IMR-90 (cell line): ENCODE measurements around the gene EPN2. TPM values are rescaled to one million over a fixed set of nuclear protein-coding genes. Genes with fewer than 3 reads are reported as not detected.
A peak's percentile ranks its signal among the peaks of the same experiment; 100 is the strongest.

Experiments
- ATAC-seq: fragments of 200-7000 bp; cut with Tn5 transposase; 2 replicates; pipeline ENCODE4 v1.9.1; 2020; ENCODE audit warnings: low read depth, mild to moderate bottlenecking, moderate library complexity
- BruUV-seq: library from RNA; stranded (reverse); fragments of 400-500 nt; replicated peaks from 2 replicates; lab custom pipeline; 2021; lab: Mats Ljungman, UMichigan
- CTCF ChIA-PET: fragments of 300-600 bp; formaldehyde crosslinking; extraction: SDS; loops from one replicate; lab custom pipeline; 2021; ENCODE audit warnings: antibody characterized with exemption; lab: Yijun Ruan, JAX
- POLR2A ChIA-PET: fragments of 300-600 bp; sonication (Branson Sonifier 250); formaldehyde crosslinking; loops from one replicate; lab custom pipeline; 2022; ENCODE audit warnings: antibody characterized with exemption; ENCODE audit not compliant: unreplicated experiment; lab: Charles Lee
- DNase-seq: peaks from one replicate; pipeline ENCODE4 v3.0.0; 2013
- H2AFZ ChIP-seq: replicated peaks from 2 replicates; pipeline ENCODE3; 2013; ENCODE audit warnings: low read length, mild to moderate bottlenecking; ENCODE audit not compliant: poor library complexity
- H2AK5ac ChIP-seq: 2 replicates; pipeline ENCODE4 v1.6.1; 2013; ENCODE audit warnings: low read depth, low read length, inconsistent platforms
- H2AK9ac ChIP-seq: replicated peaks from 2 replicates; pipeline ENCODE3; 2013; ENCODE audit warnings: mild to moderate bottlenecking, low read depth, low read length, moderate library complexity; ENCODE audit not compliant: poor library complexity
- H2BK120ac ChIP-seq: 2 replicates; pipeline ENCODE4 v1.6.1; 2013; ENCODE audit warnings: low read depth, low read length, inconsistent platforms
- H2BK15ac ChIP-seq: 3 replicates; pipeline ENCODE4 v1.6.1; 2013; ENCODE audit warnings: low read depth, low read length, inconsistent platforms
- H2BK20ac ChIP-seq: 2 replicates; pipeline ENCODE4 v1.6.1; 2013; ENCODE audit warnings: low read depth, mild to moderate bottlenecking, inconsistent platforms, low read length, moderate library complexity
- H2BK5ac ChIP-seq: 2 replicates; pipeline ENCODE4 v1.6.1; 2013; ENCODE audit warnings: mild to moderate bottlenecking, low read depth, low read length, inconsistent platforms; ENCODE audit not compliant: poor library complexity, severe bottlenecking
- H3K14ac ChIP-seq: replicated peaks from 2 replicates; pipeline ENCODE4 v1.6.1; 2013; ENCODE audit warnings: low read depth, low read length, inconsistent platforms
- H3K18ac ChIP-seq: 2 replicates; pipeline ENCODE4 v1.6.1; 2013; ENCODE audit warnings: low read depth, low read length, control low read depth
- H3K23ac ChIP-seq: 2 replicates; pipeline ENCODE4 v1.6.1; 2013; ENCODE audit warnings: low read depth, low read length, inconsistent platforms
- H3K27ac ChIP-seq: 2 replicates; pipeline ENCODE4 v1.5.1; 2013; ENCODE audit warnings: mild to moderate bottlenecking, control low read depth, low read length; ENCODE audit not compliant: insufficient read depth
- H3K27me3 ChIP-seq: 2 replicates; pipeline ENCODE4 v1.6.1; 2013; ENCODE audit warnings: low read length; ENCODE audit not compliant: control insufficient read depth, insufficient read depth
- H3K36me3 ChIP-seq: 2 replicates; pipeline ENCODE4 v1.6.1; 2013; ENCODE audit warnings: low read length, mixed read lengths; ENCODE audit not compliant: control insufficient read depth, insufficient read depth
- H3K4ac ChIP-seq: 2 replicates; pipeline ENCODE4 v1.6.1; 2013; ENCODE audit warnings: low read depth, low read length, inconsistent platforms
- H3K4me1 ChIP-seq: 2 replicates; pipeline ENCODE4 v1.6.1; 2013; ENCODE audit warnings: low read length, mixed read lengths; ENCODE audit not compliant: control insufficient read depth, insufficient read depth
- H3K4me2 ChIP-seq: 2 replicates; pipeline ENCODE4 v1.6.1; 2013; ENCODE audit warnings: low read depth, mild to moderate bottlenecking, control low read depth, low read length, moderate library complexity
- H3K4me3 ChIP-seq: 2 replicates; pipeline ENCODE4 v1.5.1; 2013; ENCODE audit warnings: low read depth, mild to moderate bottlenecking, control low read depth, low read length, moderate library complexity; ENCODE audit not compliant: insufficient read depth
- H3K56ac ChIP-seq: 2 replicates; pipeline ENCODE4 v1.6.1; 2013; ENCODE audit warnings: low read length, inconsistent platforms; ENCODE audit not compliant: insufficient read depth; ENCODE audit errors: extremely low read depth
- H3K79me1 ChIP-seq, 2 experiments: 2 replicates each; pipeline ENCODE4 v1.6.1; 2013; ENCODE audit warnings: low read length in 2 of 2, inconsistent platforms in 1 of 2, low read depth in 1 of 2
- H3K9ac ChIP-seq: 2 replicates; pipeline ENCODE4 v1.6.1; 2013; ENCODE audit warnings: low read depth, low read length, control low read depth
- H3K9me1 ChIP-seq: 2 replicates; pipeline ENCODE4 v1.6.1; 2013; ENCODE audit warnings: low read length, inconsistent platforms; ENCODE audit not compliant: insufficient read depth
- H3K9me3 ChIP-seq: 2 replicates; pipeline ENCODE4 v1.6.1; 2013; ENCODE audit warnings: low read length; ENCODE audit not compliant: control insufficient read depth, insufficient read depth
- H4K20me1 ChIP-seq: 2 replicates; pipeline ENCODE4 v1.6.1; 2013; ENCODE audit warnings: low read length, inconsistent platforms; ENCODE audit not compliant: insufficient read depth
- H4K5ac ChIP-seq: 2 replicates; pipeline ENCODE4 v1.6.1; 2013; ENCODE audit warnings: mild to moderate bottlenecking, low read depth, low read length, control low read depth
- H4K8ac ChIP-seq, 2 experiments: 2 replicates each; pipeline ENCODE4 v1.6.1; 2013; ENCODE audit warnings: low read depth in 2 of 2, low read length in 2 of 2, control low read depth in 1 of 2, inconsistent platforms in 1 of 2
- H4K91ac ChIP-seq: 2 replicates; pipeline ENCODE4 v1.6.1; 2013; ENCODE audit warnings: low read depth, low read length, inconsistent platforms; ENCODE audit not compliant: insufficient read depth
- BHLHE40 ChIP-seq: fragments of 150-350 bp; IDR thresholded peaks from 2 replicates; pipeline ENCODE4 v1.6.1; 2016; ENCODE audit warnings: mild to moderate bottlenecking, low read depth, low read length
- CEBPB ChIP-seq: IDR thresholded peaks from 2 replicates; pipeline ENCODE4 v1.6.1; 2012; ENCODE audit warnings: low read depth, low read length, improper control_type of control experiment
- CHD1 ChIP-seq: IDR thresholded peaks from 2 replicates; pipeline ENCODE4 v1.6.1; 2012; ENCODE audit warnings: low read depth, low read length, improper control_type of control experiment
- ELK1 ChIP-seq: fragments of 150-350 bp; IDR thresholded peaks from 2 replicates; pipeline ENCODE4 v1.6.1; 2016; ENCODE audit warnings: low read depth, mild to moderate bottlenecking, low read length, moderate library complexity, borderline replicate concordance
- FOS ChIP-seq: fragments of 150-350 bp; IDR thresholded peaks from 2 replicates; pipeline ENCODE4 v1.6.1; 2016; ENCODE audit warnings: low read depth, low read length
- MAFK ChIP-seq: IDR thresholded peaks from 2 replicates; pipeline ENCODE4 v1.6.1; 2012; ENCODE audit warnings: low read depth, low read length, improper control_type of control experiment
- MAZ ChIP-seq: IDR thresholded peaks from 2 replicates; pipeline ENCODE4 v1.6.1; 2012; ENCODE audit warnings: low read depth, mild to moderate bottlenecking, low read length, improper control_type of control experiment, moderate library complexity, borderline replicate concordance
- MXI1 ChIP-seq: IDR thresholded peaks from 2 replicates; pipeline ENCODE4 v1.6.1; 2012; ENCODE audit warnings: low read depth, mild to moderate bottlenecking, low read length, moderate library complexity, borderline replicate concordance
- NFE2L2 ChIP-seq: fragments of 150-350 bp; IDR thresholded peaks from 2 replicates; pipeline ENCODE4 v1.6.1; 2016; ENCODE audit warnings: low read depth, mild to moderate bottlenecking, low read length
- POLR2A ChIP-seq: IDR thresholded peaks from 2 replicates; pipeline ENCODE4 v1.6.1; 2012; ENCODE audit warnings: mild to moderate bottlenecking, low read depth, low read length
- RAD21 ChIP-seq: IDR thresholded peaks from 2 replicates; pipeline ENCODE4 v1.6.1; 2012; ENCODE audit warnings: low read length, improper control_type of control experiment
- RCOR1 ChIP-seq: IDR thresholded peaks from 2 replicates; pipeline ENCODE4 v1.6.1; 2012; ENCODE audit warnings: mild to moderate bottlenecking, low read length, improper control_type of control experiment; ENCODE audit not compliant: insufficient replicate concordance
- RFX5 ChIP-seq: IDR thresholded peaks from 2 replicates; pipeline ENCODE4 v1.8.0; 2012; ENCODE audit warnings: low read depth, mild to moderate bottlenecking, low read length, moderate library complexity
- SMC3 ChIP-seq: fragments of 150-350 bp; IDR thresholded peaks from 2 replicates; pipeline ENCODE4 v1.6.1; 2016; ENCODE audit warnings: low read depth, mild to moderate bottlenecking, antibody characterized with exemption, low read length, moderate library complexity
- WGBS, 2 experiments: methylation state at CpG; one replicate each; pipeline versions ENCODE4 v1.1.5 to v1.1.7; 2013; ENCODE audit warnings: missing lambda C conversion rate in 2 of 2; ENCODE audit not compliant: insufficient read length in 1 of 2; ENCODE audit errors: extremely low coverage in 2 of 2; 5-methylcytosine and 5-hydroxymethylcytosine counted together
- dilution Hi-C: fragments of 300-500 bp; cut with HindIII; formaldehyde crosslinking; loops from one replicate; pipeline ENCODE4 v1.14.3; 2018; ENCODE audit warnings: low sequenced_read_pairs; ENCODE audit not compliant: unreplicated experiment
- in situ Hi-C: fragments of 300-500 bp; cut with MboI; formaldehyde crosslinking; loops from 3 replicates; pipeline ENCODE4 v1.14.3; 2019; ENCODE audit warnings: low sequenced_read_pairs, inconsistent platforms, mixed read lengths
- intact Hi-C: fragments of 100-400 bp; cut with micrococcal nuclease; formaldehyde crosslinking; loops from 2 replicates; pipeline ENCODE4 v1.10.0; 2022
- polyA plus RNA-seq, 3 experiments: library from polyadenylated mRNA; depleted of rRNA; stranded (reverse); fragments of >200 nt; gene quantifications; 2 replicates each; pipeline ENCODE4 v1.2.3, GENCODE V29; 2012; ENCODE audit warnings: low replicate concordance in 1 of 3
- total RNA-seq: library from RNA; depleted of rRNA; stranded (reverse); fragments of >200 nt; gene quantifications from 2 replicates; pipeline ENCODE4 v1.2.3, GENCODE V29; 2012
- TF ChIP-seq, protein P1 (sequence below): fragments of 150-350 bp; IDR thresholded peaks from 2 replicates; pipeline ENCODE4 v1.6.1; 2017; ENCODE audit warnings: mild to moderate bottlenecking, antibody characterized with exemption, low read length, low read depth
- TF ChIP-seq, protein P2 (sequence below): conservative IDR thresholded peaks from 2 replicates; pipeline ENCODE4 v1.5.1; 2012; ENCODE audit warnings: mild to moderate bottlenecking, low read depth, low read length, improper control_type of control experiment

Gene EPN2
- total and polyA plus RNA-seq, 2 of the 4 experiments (the other 2 are of a cell fraction), result 14.9 to 25.3 TPM

DNA sequence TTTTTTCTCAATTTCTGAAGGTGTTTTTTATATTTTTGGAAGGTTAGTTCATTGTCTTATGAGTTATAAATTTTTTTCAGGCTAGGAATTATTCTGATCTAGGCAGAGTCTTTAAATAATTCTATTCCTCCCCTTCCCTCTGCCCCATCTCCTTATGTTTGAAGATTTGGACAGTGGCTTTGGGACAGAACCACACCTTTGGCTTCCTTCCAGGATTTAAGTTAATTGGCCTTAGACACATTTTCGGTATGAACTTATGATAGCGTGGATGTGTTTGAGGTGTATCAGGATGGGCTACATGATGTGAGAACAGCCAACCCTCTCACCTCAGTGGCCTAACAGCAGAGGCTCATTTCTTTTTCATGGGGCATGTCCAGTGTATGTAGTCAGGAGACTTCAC lies 24.3 kb downstream of the EPN2 start:
- Histone ChIP-seq H3K18ac (no peak overlapping the region), H2BK20ac (no peak overlapping the region), H4K5ac (no peak overlapping the region), H3K9ac (no peak overlapping the region), H3K27ac (no peak overlapping the region), H3K4ac (no peak overlapping the region), H3K23ac (no peak overlapping the region), H3K79me1 (peaks cover 47 to 80% of the 10 kb centered on the region in 2 experiments), H2AK5ac (0 out of 2 replicates have a peak overlapping the region, but pooled peaks have one; percentile 4), H3K27me3 (no peaks in the 10 kb centered on the region), H3K4me2 (no peak overlapping the region), H2BK5ac (no peak overlapping the region), H3K14ac (no peak overlapping the region), H3K9me1 (peaks cover 41% of the 10 kb centered on the region), H4K8ac (no peak overlapping the region), H4K20me1 (peaks cover 78% of the 10 kb centered on the region), H2BK15ac (no peak overlapping the region), H3K36me3 (no peaks in the 10 kb centered on the region), H2AK9ac (no peak overlapping the region), H3K9me3 (no peaks in the 10 kb centered on the region), H3K4me1 (peaks cover 30% of the 10 kb centered on the region), H3K56ac (no peak overlapping the region), H2BK120ac (no peak overlapping the region), H4K91ac (no peak overlapping the region), H3K4me3 (no peak overlapping the region), H2AFZ (no peak overlapping the region)
- dilution Hi-C loops (no loop called here), intact Hi-C loops (no loop called here), in situ Hi-C loops (no loop called here)
- DNase-seq (no peak), ATAC-seq (no peak)
- WGBS, 2 experiments, result no CpG with 5 or more reads among the region's 2 CpGs
- CTCF ChIA-PET, result interaction anchor here (1.8 kb wide), 1 partner anchor 12 kb away, joined by 5 read pairs; no protein-coding TSS in a partner anchor
- no TSS peak for BruUV-seq
- POLR2A ChIA-PET, result no interaction called here
- TF ChIP-seq MAZ (no peak), NFE2L2 (no peak), RFX5 (no peak), RAD21 (no peak), ELK1 (no peak), CEBPB (no peak), BHLHE40 (no peak), MXI1 (no peak), RCOR1 (no peak), POLR2A (no peak), SMC3 (no peak), FOS (no peak), CHD1 (no peak), MAFK (no peak)
- TF ChIP-seq, protein P1, sequence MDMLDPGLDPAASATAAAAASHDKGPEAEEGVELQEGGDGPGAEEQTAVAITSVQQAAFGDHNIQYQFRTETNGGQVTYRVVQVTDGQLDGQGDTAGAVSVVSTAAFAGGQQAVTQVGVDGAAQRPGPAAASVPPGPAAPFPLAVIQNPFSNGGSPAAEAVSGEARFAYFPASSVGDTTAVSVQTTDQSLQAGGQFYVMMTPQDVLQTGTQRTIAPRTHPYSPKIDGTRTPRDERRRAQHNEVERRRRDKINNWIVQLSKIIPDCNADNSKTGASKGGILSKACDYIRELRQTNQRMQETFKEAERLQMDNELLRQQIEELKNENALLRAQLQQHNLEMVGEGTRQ, result no peak
- TF ChIP-seq, protein P2, sequence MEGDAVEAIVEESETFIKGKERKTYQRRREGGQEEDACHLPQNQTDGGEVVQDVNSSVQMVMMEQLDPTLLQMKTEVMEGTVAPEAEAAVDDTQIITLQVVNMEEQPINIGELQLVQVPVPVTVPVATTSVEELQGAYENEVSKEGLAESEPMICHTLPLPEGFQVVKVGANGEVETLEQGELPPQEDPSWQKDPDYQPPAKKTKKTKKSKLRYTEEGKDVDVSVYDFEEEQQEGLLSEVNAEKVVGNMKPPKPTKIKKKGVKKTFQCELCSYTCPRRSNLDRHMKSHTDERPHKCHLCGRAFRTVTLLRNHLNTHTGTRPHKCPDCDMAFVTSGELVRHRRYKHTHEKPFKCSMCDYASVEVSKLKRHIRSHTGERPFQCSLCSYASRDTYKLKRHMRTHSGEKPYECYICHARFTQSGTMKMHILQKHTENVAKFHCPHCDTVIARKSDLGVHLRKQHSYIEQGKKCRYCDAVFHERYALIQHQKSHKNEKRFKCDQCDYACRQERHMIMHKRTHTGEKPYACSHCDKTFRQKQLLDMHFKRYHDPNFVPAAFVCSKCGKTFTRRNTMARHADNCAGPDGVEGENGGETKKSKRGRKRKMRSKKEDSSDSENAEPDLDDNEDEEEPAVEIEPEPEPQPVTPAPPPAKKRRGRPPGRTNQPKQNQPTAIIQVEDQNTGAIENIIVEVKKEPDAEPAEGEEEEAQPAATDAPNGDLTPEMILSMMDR, result no peak
